Measurements from ENCODE around the gene PXK. TPM values are rescaled to one million over a fixed set of nuclear protein-coding genes. Genes with fewer than 3 reads are reported as not detected.

The PXK gene
- total and polyA plus RNA-seq, 2 donors (not counting 1 experiment from before 2014, with no cell fraction given), result 54.6 to 65.2 TPM

- Histone ChIP-seq H3K36me3 (ENCODE audit: control insufficient read depth, insufficient read depth, low read length) (peaks cover 7% of the 10 kb centered on the region), H2AFZ (ENCODE audit: low read length) (no peak overlapping the region), H3K4me1 (ENCODE audit: control insufficient read depth, extremely low read depth, insufficient read depth, low read length) (no peaks in the 10 kb centered on the region), H3K4me3 (replicated peaks in 1 of 4; ENCODE audit: control extremely low read depth in 1 of 4, insufficient read depth in 1 of 4, low read depth in 3 of 4, low read length in 4 of 4) (no peak overlapping the region), H4K20me1 (ENCODE audit: control insufficient read depth, extremely low read depth, insufficient read depth, low read length) (no peaks in the 10 kb centered on the region), H3K79me2 (ENCODE audit: control insufficient read depth, insufficient read depth, low read length) (no peaks in the 10 kb centered on the region), H3K4me2 (ENCODE audit: extremely low read depth, insufficient read depth, low read length) (no peak overlapping the region), H3K27me3 (ENCODE audit: control insufficient read depth, insufficient read depth, low read length) (no peaks in the 10 kb centered on the region), H3K27ac (ENCODE audit: insufficient read depth, low read length) (no peak overlapping the region), H3K9ac (ENCODE audit: insufficient read depth, low read length) (no peak overlapping the region), H3K9me3 (ENCODE audit: control insufficient read depth, insufficient read depth, low read depth, low read length) (no peaks in the 10 kb centered on the region)
- no peak for DNase-seq (ENCODE audit: low read depth in 2 of 2)
- no peak for TF ChIP-seq CTCF (conservative IDR thresholded peaks at IDR 0.05 in 1 of 2, IDR thresholded peaks at IDR 0.05 in 1 of 2; ENCODE audit: low read depth in 1 of 2, low read length in 2 of 2)
- TF ChIP-seq EZH2 (IDR thresholded peaks at IDR 0.05; ENCODE audit: low read length, missing control alignments), result no peak
Measured at GRCh38 chr3:58421004-58421403, 88.3 kb downstream of the PXK start.

GRCh38 chr3:58422756-58423325 is 90.1 kb downstream of the PXK start:
- no peaks in the 10 kb centered on the region for H3K4me1 ChIP-seq (ENCODE audit: control insufficient read depth, extremely low read depth, insufficient read depth, low read length)
- H3K79me2 ChIP-seq (ENCODE audit: control insufficient read depth, insufficient read depth, low read length), result no peaks in the 10 kb centered on the region
- H3K9me3 ChIP-seq (ENCODE audit: control insufficient read depth, insufficient read depth, low read depth, low read length), result no peaks in the 10 kb centered on the region
- peaks cover 5% of the 10 kb centered on the region for H3K36me3 ChIP-seq (ENCODE audit: control insufficient read depth, insufficient read depth, low read length)
- H3K9ac ChIP-seq (ENCODE audit: insufficient read depth, low read length), result no peak overlapping the region
- H3K27ac ChIP-seq (ENCODE audit: insufficient read depth, low read length), result no peak overlapping the region
- H3K27me3 ChIP-seq (ENCODE audit: control insufficient read depth, insufficient read depth, low read length), result no peaks in the 10 kb centered on the region
- DNase-seq (ENCODE audit: low read depth in 2 of 2), result peak; percentile 35 to 41
- H4K20me1 ChIP-seq (ENCODE audit: control insufficient read depth, extremely low read depth, insufficient read depth, low read length), result no peaks in the 10 kb centered on the region
- TF ChIP-seq EZH2 (IDR thresholded peaks at IDR 0.05; ENCODE audit: low read length, missing control alignments), result no peak
- peak; percentile 24 to 36 for TF ChIP-seq CTCF (conservative IDR thresholded peaks at IDR 0.05 in 1 of 2, IDR thresholded peaks at IDR 0.05 in 1 of 2; ENCODE audit: low read depth in 1 of 2, low read length in 2 of 2)
- H2AFZ ChIP-seq (ENCODE audit: low read length), result no peak overlapping the region
- no peak overlapping the region for H3K4me3 ChIP-seq (replicated peaks in 1 of 4; ENCODE audit: control extremely low read depth in 1 of 4, insufficient read depth in 1 of 4, low read depth in 3 of 4, low read length in 4 of 4)
- no peak overlapping the region for H3K4me2 ChIP-seq (ENCODE audit: extremely low read depth, insufficient read depth, low read length)

GRCh38 chr3:58424613-58425012 is 91.9 kb downstream of the PXK start:
- DNase-seq (ENCODE audit: low read depth in 2 of 2), result no peak
- no peak overlapping the region for H3K4me2 ChIP-seq (ENCODE audit: extremely low read depth, insufficient read depth, low read length)
- H3K4me1 ChIP-seq (ENCODE audit: control insufficient read depth, extremely low read depth, insufficient read depth, low read length), result no peaks in the 10 kb centered on the region
- no peak overlapping the region for H3K9ac ChIP-seq (ENCODE audit: insufficient read depth, low read length)
- H3K4me3 ChIP-seq (replicated peaks in 1 of 4; ENCODE audit: control extremely low read depth in 1 of 4, insufficient read depth in 1 of 4, low read depth in 3 of 4, low read length in 4 of 4), result no peak overlapping the region
- H3K36me3 ChIP-seq (ENCODE audit: control insufficient read depth, insufficient read depth, low read length), result peaks cover 6% of the 10 kb centered on the region
- H3K9me3 ChIP-seq (ENCODE audit: control insufficient read depth, insufficient read depth, low read depth, low read length), result no peaks in the 10 kb centered on the region
- no peaks in the 10 kb centered on the region for H4K20me1 ChIP-seq (ENCODE audit: control insufficient read depth, extremely low read depth, insufficient read depth, low read length)
- no peak overlapping the region for H2AFZ ChIP-seq (ENCODE audit: low read length)
- no peaks in the 10 kb centered on the region for H3K79me2 ChIP-seq (ENCODE audit: control insufficient read depth, insufficient read depth, low read length)
- TF ChIP-seq EZH2 (IDR thresholded peaks at IDR 0.05; ENCODE audit: low read length, missing control alignments), result no peak
- TF ChIP-seq CTCF (conservative IDR thresholded peaks at IDR 0.05 in 1 of 2, IDR thresholded peaks at IDR 0.05 in 1 of 2; ENCODE audit: low read depth in 1 of 2, low read length in 2 of 2), result no peak
- no peak overlapping the region for H3K27ac ChIP-seq (ENCODE audit: insufficient read depth, low read length)
- H3K27me3 ChIP-seq (ENCODE audit: control insufficient read depth, insufficient read depth, low read length), result no peaks in the 10 kb centered on the region

Measured in fibroblast of lung (primary cell).